ENCODE measurements around the gene BCL11B.

GRCh38 chr14:99206090-99206489 lies 65.9 kb downstream of the BCL11B start:
- TF ChIP-seq, protein P1, sequence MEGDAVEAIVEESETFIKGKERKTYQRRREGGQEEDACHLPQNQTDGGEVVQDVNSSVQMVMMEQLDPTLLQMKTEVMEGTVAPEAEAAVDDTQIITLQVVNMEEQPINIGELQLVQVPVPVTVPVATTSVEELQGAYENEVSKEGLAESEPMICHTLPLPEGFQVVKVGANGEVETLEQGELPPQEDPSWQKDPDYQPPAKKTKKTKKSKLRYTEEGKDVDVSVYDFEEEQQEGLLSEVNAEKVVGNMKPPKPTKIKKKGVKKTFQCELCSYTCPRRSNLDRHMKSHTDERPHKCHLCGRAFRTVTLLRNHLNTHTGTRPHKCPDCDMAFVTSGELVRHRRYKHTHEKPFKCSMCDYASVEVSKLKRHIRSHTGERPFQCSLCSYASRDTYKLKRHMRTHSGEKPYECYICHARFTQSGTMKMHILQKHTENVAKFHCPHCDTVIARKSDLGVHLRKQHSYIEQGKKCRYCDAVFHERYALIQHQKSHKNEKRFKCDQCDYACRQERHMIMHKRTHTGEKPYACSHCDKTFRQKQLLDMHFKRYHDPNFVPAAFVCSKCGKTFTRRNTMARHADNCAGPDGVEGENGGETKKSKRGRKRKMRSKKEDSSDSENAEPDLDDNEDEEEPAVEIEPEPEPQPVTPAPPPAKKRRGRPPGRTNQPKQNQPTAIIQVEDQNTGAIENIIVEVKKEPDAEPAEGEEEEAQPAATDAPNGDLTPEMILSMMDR (IDR thresholded peaks at IDR 0.05; ENCODE audit: low read length): no peak
- TF ChIP-seq EZH2 (IDR thresholded peaks at IDR 0.05; ENCODE audit: borderline replicate concordance, low read length): no peak
